D341Med (cell line): ENCODE measurements around the gene MTMR10.

Experiments
- DNase-seq: peaks from one replicate; pipeline ENCODE4 v3.0.0; 2012; ENCODE audit warnings: low spot score

Gene MTMR10

DNA sequence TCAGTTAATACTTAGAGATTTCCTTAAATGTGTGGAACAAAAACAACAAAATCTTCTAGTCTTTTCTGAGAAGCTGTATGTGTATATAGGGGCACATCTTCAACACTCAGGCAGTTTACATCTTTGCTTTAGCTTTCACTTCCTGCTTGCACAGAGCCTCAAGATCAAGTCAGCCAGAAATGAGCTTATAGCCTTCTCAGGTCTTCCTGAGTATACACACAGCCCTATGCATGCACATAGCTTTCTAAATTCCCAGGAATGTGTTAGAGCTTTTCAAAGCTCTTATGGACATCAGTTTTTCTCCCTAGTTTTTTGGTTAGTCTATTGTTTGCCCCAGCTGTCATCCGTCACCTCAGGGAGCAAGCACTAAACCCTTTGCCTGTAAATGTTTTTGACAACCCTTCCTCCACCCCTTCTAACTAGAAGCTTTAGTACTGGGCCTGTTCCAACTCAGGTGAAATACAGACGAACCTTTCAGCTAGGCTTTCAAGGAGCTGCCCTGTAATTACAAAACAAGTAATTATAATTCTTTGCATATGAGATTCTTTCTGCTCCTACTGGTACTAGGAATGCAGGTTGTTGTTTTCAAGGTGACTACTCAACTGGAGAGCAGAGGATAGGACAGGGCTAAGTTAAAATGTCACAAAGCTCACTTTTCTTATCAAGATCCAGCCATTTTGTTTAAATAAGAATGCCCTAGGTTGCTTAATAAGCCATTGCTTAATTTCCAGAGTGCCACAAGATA is 22.6 kb upstream of the MTMR10 start:
- no peak for DNase-seq

DNA sequence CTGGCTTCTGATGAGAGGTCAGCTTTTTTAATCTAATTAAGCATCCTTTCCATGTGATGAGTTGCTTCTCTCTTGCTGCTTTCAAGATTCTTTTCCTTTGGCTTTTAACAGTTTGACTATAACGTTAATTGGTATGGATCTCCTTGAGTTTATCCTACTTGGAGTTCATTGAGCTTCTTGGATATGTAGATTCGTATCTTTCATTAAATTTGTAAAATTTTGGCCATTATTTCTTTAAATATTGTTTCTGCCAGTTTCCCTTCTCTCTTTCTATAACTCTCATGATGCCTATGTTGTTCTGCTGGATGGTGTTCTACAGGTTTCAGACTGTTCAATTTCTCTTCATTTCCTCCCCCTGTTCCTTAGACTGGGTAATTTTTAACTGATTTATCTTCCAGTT is 21.0 kb upstream of the MTMR10 start:
- no peak for DNase-seq

DNA sequence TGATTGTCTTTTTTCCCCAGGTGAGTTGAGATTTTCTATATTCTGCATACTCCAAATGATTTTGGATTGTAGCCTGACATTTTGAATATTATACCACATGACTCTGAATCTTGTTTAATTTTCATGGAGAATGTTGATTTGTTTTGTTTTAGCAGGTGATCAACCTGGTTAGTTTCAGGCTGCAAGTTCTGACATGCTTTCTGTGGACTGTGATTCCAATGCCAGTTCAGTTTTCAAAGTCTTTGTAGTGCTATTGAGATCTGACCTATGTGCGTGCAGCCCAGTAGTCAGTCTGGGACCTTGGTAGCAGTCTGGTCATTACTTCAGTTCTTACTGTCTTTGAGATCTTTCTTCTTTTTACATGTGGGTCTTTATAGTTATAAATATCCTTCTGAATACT is 18.6 kb upstream of the MTMR10 start:
- DNase-seq, result no peak

DNA sequence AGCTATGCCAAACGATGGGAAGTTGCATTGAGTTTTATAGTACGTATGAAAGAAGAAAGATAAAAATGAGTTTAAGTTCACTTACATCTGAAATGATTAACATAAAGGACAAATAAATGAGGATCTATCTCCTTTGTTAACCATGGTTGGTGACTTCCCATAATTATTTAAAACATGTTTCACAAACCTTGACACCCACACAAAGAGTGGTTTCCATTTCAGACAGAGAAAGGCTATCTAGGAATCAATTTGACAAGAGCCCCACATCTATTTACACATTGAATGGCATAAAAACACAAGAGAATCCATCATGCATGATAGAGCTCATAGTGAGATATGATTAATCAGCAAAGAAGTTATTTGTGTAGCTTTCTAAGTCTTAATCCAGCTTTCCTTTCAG is 14.2 kb upstream of the MTMR10 start:
- DNase-seq, result no peak

DNA sequence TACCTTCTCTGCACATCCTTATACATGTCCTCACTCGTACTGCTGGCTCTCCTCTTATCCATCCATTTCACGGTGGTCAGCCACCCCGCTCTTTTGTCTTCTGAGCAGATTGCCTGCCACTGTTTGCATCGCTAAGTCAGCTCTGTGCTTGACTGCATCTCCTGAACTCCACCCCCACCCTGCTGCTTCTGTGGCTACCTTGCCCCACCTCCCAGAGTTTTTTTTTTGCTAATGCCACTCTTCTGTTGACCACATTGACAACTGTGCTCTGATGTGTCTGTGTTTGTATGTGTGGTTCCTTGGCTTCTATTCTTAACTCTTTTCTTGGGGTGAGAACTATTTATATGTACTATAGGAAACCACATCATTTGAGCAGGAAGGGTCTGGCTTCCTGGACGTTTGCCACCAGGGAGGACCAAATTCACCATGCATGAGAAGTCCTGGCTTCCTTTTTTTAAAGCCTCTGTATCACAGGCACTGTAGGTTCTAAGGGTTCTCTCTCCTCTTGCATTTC is 12.8 kb upstream of the MTMR10 start:
- DNase-seq, result no peak

DNA sequence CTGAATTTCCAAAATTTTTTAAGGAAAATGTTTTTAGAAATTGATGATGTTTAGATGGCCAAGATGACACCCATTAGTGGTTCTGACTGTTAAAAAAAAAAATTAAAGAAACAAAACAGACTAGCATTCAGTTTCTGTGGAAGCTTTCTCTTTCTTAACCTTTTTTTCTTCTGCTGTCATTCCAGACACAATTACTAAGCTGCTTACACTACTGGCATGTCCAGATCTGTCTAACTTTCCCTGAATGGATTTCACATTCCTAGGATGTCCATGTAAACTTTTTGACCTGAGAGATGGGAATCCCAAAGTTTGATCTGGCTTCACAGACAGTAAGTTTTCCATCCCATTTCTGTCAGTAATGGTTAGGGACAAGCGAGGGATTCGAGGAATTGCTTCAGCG is 10.3 kb upstream of the MTMR10 start:
- DNase-seq, result no peak

DNA sequence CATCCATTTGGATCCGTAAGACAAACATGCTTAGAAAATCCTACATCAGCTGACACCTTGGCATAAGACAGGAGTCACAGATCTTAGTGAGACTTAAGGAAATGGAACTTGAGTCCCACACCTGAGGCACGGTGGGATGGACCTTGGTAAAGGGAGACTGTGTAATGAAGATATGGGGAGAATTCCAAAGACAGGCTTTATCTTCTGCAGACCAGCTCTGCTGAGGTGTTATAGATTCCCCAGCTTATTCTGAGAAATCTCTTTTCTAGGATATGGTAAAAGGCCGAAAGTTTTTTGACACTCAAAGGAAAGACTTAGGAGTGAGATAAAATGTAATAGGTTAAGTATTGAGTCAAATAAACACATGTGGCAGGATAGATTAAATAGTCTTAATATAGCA is 8.3 kb upstream of the MTMR10 start:
- DNase-seq, result no peak

DNA sequence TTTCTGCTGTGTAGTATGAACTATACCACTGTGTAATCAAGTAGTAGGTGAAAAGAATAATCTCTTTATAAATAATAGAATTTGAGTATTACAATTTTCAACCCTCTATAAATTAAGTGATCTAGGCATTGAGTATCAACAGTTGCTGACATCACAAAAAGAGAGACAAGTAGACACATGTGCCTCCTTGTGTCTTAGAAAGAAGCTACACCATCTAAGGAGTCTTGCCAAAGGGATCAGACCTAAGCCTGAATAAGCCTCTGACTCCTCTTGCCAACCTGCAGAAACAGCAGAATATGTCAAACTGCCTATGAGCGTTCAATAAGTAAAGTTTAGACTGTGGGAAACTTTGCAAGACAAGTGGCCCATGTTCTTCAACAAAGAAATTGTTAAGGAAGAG is 5.8 kb upstream of the MTMR10 start:
- peak; percentile 31 for DNase-seq

DNA sequence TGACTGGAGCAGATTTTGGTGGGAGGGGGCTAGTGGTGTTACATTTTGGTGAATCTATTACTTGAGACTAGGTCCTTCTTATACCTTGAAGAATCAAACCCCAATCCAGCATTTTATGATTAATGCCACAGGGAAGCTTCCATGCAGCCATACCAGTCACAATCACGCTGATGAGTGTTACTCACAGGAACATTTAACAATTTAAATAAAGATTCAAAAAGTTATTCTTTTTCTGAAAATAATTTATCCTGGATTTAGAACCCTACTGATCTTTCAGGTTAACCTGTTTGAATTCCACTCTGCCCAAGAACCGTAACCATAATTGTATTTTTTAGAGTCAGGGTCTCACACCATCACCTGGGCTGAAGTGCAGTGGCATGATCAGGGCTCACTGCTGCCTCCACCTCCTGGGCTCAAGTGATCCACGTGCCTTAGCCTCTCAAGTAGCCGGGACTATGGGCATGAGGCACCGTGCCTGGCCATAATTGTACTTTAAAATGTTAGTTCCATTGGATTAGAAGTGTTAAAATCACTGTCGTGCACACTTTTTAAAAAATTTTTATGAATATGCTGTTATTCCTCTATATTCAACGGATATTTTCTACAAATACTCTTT is 929 bp upstream of the MTMR10 start:
- DNase-seq, result no peak

DNA sequence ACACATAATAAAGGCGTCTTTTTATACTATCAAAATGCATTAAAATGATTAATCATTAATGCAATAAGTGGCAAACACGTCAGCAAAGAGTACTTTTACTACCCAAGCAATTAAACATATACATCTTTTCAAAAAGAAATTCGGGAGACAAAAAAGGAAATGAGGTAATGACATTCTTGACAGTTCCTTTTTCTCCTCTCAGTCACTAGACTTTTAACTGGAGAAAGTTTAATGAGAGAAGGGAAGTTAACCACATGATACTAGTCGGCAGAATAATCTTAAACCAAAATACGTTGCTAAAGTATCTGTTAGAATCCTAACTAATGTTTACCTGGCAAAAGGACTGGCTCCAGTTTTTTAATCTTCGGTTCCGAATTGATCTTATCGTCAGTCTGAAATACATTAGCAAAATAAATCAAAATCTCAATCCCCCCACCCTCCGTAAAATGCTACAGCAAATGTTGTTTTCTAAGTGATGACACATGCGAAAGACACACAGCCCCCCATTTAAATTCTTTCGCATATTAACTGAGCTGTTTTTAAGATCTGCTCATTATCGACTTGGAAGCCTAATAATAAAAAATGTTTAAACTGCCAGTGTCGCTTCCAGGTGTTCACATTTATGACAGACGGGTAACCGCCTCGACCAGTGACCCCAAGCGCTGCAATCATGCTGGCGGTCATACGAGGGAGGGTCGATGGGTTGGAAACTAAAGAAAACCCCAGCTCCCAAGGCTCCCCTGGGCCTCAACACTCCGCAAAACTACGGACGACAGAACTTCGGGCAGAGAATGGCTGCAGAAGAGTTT is 778 bp downstream of the MTMR10 start:
- no peak for DNase-seq

DNA sequence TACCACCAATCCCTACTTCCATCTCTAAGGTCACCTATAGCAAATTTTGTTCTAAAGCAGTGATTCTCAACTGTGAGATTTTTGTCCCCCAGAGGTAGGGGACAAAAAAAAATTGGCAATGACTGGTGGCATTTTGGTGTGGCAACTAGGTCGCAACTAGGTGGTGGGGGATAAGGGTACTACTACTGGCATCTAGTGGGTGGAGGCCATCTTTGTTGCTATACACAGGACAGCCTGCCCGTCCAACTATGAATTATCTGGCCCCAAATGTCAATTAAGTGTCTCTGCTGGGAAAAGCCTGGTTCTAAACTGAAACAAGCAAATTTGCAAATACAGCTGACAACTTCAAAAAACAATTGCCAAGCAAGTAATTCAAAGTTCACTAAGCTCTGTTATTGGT is 1.4 kb downstream of the MTMR10 start:
- DNase-seq, result peak; percentile 36

DNA sequence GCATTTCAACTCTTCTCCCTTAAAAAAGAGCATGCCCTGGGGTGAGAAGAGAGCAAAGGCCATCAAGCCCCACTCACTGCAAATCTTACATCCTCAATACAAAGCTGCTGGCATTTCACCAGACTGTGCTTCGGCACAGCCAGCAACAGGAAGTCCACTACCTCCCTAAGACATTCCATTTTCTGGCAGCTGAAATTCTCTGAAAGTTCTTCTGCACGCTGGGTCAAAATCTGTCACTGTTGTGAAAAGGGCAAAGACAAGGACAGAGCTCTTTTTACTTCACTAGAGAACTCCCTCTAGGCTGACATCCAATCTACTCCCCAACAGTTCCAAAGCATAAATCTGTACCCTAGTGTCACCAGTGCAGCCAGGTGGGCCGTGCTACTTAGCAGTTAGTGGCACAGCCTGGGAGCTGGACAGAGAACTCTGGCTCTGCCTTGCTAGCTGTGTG is 6.3 kb downstream of the MTMR10 start:
- peak; percentile 29 for DNase-seq

DNA sequence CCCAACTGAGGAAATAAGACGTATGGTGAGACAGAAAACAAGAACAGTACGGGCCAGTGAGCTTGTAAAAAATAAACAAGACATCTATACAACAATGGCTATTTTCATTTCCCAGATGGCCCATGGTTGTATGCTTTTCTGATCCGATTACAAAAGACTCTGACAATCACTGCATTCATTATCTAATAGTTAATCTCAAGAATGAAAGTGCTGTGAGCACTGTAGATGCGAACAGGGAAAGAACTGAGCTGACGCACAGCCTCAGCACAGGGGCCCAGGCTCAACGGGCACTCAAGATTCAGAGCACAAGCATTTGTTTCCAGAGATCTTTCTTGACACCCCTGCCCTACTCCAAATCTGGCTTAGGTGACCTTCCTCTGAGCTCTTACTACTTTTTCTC is 6.9 kb downstream of the MTMR10 start:
- DNase-seq, result peak; percentile 68

DNA sequence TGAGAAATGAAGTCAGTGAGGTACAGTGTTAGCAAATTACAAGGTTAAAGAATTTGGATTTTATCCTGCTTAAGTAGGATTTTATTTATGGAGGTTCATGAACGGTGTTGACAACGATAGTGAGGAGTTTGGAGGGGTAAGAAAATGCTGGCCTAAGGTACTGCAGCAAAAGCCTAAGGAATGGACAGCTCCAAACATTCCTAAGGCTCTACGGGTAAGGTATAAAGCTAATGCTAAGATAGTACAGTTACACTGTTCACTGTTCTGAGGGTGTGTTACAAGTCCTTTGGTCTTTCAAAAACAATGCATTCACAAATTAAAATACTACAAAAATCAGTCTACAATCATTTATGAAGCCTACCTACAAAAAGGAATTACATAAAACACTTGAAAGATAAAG is 7.3 kb downstream of the MTMR10 start:
- no peak for DNase-seq

DNA sequence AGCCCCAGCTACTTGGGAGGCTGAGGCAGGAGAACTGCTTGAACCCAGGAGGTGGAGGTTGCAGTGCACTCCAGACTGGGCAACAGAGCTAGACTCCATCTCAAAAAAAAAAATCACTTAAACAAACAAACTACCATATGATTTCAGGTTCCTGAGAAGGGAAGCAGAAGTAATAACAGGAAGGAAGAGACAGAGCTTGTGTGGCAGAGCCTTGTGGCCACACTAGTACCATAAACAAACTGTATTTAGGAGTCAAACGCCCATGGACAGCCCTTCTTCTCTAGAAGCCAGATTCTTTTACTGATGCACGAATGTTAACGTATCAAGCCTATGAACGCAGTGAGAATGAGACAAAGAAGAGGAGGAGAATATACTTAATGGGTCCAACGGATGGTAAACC is 12.0 kb downstream of the MTMR10 start:
- DNase-seq, result no peak

DNA sequence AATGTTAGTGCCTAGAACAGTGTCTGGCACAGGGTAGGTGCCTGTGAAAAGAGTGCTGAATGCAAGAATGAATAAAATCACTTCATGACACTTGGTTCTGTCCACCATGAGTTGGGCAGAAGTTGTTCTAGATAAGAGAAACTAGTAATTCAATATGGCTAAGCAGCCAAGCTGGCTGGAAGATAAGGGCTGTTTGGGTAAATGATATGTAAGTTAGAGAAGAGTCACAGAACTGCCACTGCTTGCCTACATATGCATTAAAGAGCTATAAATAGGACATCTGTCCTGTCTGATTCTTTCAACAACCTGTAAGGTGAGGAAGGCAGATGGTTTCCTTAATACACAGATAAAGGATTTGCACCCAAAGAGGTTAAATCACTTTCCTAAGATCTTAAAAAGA is 13.1 kb downstream of the MTMR10 start:
- DNase-seq, result no peak

DNA sequence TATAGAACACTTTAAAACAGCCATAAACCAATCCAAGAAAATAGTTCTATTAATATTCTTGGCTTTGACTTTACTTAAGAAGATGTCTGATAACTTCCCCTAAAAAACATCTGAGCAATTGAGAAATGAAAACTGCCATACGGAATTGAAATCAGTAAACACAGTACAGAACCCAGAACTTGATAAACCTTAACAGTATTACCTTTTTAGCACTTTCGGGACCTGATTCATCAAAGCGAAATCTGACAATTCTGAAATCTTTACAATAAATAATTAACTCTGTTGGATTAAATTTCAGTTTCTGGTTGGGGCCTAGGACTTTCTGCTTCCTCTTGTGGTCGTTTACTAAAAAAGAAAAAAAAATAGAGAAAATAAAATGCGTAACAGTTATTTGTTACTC is 17.3 kb downstream of the MTMR10 start:
- no peak for DNase-seq

DNA sequence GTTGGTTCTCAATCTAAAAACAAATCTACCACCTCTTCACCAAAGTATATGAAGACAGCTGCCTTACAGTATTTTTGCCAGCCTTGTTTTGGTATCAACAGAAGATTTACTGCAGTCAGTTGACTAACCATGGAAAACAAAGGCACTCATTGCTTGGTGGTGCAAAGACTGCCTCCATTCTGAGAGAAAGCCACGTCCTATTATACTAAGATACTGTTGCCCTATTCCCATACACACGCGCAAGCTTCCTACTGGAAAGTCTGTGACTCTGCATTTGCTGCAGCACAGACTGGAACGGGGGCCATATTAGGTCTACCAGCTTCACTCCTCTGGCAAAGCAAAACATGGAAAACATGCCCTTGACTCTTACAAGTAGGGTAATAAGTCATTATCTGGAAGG is 18.0 kb downstream of the MTMR10 start:
- DNase-seq, result no peak

DNA sequence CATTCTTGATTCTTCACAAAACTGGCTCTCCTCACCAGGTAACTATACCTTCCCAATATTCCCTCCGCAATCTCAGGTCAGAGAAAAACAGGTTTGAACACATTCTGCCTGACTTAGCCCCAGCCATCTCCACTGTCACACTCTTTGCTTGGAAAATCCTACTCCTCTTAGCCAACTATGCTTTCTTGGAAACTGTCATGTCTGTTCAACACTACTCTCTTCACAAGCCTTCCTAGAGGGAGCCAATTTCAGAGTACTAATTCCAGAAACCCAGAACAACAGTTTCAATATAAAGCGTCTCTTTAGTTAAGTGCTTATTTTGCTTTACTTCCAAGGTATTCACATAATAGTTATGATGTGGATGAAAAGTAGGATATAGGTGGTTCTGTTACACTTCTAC is 21.7 kb downstream of the MTMR10 start:
- DNase-seq, result no peak

DNA sequence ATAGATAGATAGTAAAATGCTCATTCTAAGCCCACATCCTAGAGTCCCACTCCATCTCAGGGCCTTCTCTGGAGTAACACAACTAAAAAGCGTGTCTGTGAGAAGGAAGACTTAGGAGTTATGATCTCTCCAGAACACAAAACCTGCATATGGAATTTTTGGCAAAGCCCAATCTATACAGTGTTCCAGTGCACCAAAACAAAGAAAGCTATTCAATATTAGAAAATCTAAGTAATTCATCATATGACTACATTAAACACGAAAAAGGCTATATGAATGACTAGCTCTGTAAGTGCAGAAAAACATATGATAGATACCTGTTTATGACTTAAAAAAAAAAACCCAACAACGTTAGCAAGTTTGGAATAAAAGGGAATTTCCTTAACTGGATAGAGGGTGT is 27.7 kb downstream of the MTMR10 start:
- no peak for DNase-seq

DNA sequence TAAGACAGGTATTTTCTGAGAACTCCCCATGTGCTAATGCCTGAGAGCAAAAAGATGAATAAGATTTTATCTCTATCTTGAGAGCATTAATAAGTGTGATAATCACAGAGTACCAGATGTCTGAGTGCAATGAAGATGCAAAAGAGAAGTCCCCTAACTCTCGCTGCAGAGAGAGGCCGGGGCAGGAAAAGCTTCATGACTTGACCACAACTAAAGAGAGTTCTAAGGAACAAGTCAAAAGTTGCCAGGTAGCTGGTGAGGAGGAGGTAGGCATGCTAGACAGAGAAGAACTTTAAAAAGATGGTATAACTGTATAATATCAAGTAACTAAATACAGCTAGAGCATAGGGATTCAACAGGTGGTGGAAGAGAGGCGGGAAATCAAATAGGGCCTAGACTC is 28.8 kb downstream of the MTMR10 start:
- no peak for DNase-seq

DNA sequence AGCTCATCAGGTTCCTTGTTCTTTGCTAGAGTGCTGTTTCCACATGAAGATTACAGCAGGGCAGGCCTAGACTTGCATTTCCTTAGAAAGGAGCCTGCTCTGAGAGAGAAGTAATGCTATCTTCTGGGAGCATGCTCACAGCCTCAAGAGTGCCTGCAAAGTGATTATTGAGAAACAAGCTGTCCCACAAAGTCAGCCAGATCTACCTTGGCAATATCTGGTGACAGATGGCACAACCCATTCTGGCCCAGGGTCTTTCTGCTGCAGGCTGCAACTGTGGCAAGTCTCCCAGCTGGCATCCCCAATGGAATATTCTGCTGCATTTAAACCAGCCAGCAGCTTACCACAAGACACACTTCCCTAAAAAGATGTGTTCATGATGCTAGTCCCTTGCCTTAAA is 29.3 kb downstream of the MTMR10 start:
- DNase-seq, result peak; percentile 51

DNA sequence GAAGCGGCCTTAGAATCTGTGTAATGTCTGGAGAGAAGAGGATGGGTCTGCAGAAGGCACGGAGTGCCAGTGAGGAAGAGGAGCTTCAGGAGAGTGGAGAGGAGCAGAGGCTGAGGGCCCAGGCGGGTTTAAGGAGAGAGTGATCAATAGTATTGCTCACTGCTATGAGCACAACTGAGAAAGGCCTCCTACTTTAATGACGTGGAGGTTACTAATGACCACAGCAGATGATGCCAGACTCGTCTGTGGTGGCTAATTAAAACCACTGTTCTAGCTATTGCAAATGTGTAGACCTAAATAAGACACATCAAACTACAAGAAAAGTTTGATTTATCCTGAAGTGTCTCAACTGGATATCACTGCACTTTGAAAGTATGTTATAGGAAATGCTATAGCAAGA is 33.2 kb downstream of the MTMR10 start:
- no peak for DNase-seq
